A549 (cell line): ENCODE results near the gene ASTL. TPM values are rescaled to one million over a fixed set of nuclear protein-coding genes. Genes with fewer than 3 reads are reported as not detected.

Experiments used
- ATAC-seq, 2 experiments: fragments of 200-7000 bp in 1 of 2; fragments of >200 bp in 1 of 2; cut with Nextera tagmentation in 1 of 2; cut with Tn5 transposase in 1 of 2; 3 replicates each; pipeline versions ENCODE4 v1.8.0 to v1.9.1; 2018 to 2020; ENCODE audit warnings: mild to moderate bottlenecking in 1 of 2, moderate library complexity in 1 of 2
- CTCF ChIA-PET: fragments of 300-600 bp; sonication (Branson Sonifier 250); formaldehyde crosslinking; extraction: SDS; loops from one replicate; lab custom pipeline; 2021; ENCODE audit warnings: antibody characterized with exemption, inconsistent platforms; lab: Yijun Ruan, JAX
- POLR2A ChIA-PET: fragments of 350-600 bp; formaldehyde crosslinking; extraction: SDS; loops from one replicate; lab custom pipeline; 2021; ENCODE audit warnings: antibody characterized with exemption, inconsistent platforms; lab: Yijun Ruan, JAX
- DNase-seq, 2 experiments: peaks; one replicate each; pipeline versions ENCODE4 v3.0.0 to v3.0.0-alpha.2; 2011 to 2016; ENCODE audit warnings: low read depth in 1 of 2, low spot score in 1 of 2
- FAIRE-seq: peaks from 2 replicates; lab custom pipeline; 2011; peaks lifted over from hg19 to GRCh38; lab: Jason Lieb, UNC
- H3K27ac ChIP-seq, 2 experiments: fragments of >200 bp; sonication (Bioruptor Twin); formaldehyde crosslinking; 3 replicates each; pipeline ENCODE4 v1.5.1; 2016 to 2017
- H3K4me1 ChIP-seq: fragments of >200 bp; sonication (Bioruptor Twin); formaldehyde crosslinking; 3 replicates; pipeline ENCODE4 v1.6.1; 2016
- H3K4me2 ChIP-seq: fragments of >200 bp; sonication (Bioruptor Twin); formaldehyde crosslinking; 3 replicates; pipeline ENCODE4 v1.6.1; 2016
- H3K4me3 ChIP-seq: fragments of >200 bp; sonication (Bioruptor Twin); formaldehyde crosslinking; 3 replicates; pipeline ENCODE4 v1.5.1; 2016
- H3K9me3 ChIP-seq: fragments of >200 bp; sonication (Bioruptor Twin); formaldehyde crosslinking; 3 replicates; pipeline ENCODE4 v1.6.1; 2016
- CBX2 ChIP-seq: fragments of 200-600 bp; sonication (generic); IDR thresholded peaks from 2 replicates; pipeline ENCODE4 v1.6.1; 2016; ENCODE audit warnings: low read depth, mild to moderate bottlenecking, borderline replicate concordance
- CBX8 ChIP-seq: fragments of 200-600 bp; sonication (generic); IDR thresholded peaks from 2 replicates; pipeline ENCODE4 v1.6.1; 2016
- CEBPB ChIP-seq, 2 experiments: fragments of >200 bp in 1 of 2; sonication (Bioruptor Twin) in 1 of 2; formaldehyde crosslinking in 1 of 2; IDR thresholded peaks; 2 replicates each; pipeline ENCODE4 v1.6.1; 2012 to 2016
- EP300 ChIP-seq, 2 experiments: fragments of >200 bp; sonication (Bioruptor Twin); formaldehyde crosslinking; IDR thresholded peaks; 2 replicates in 1 of 2; 3 replicates in 1 of 2; pipeline ENCODE4 v1.6.1; 2016 to 2017
- FOSB ChIP-seq: fragments of 250-450 bp; sonication (Bioruptor Pico); IDR thresholded peaks from 2 replicates; pipeline ENCODE4 v1.5.0; 2020; ENCODE audit warnings: mild to moderate bottlenecking, moderate library complexity
- GATA3 ChIP-seq: IDR thresholded peaks from 2 replicates; pipeline ENCODE4 v1.6.1; 2012; ENCODE audit warnings: borderline replicate concordance
- HES2 ChIP-seq: fragments of >200 bp; sonication (Bioruptor Twin); formaldehyde crosslinking; IDR thresholded peaks from 2 replicates; pipeline ENCODE4 v1.6.1; 2016
- HOXB13 ChIP-seq: fragments of 250-450 bp; sonication (Bioruptor Pico); IDR thresholded peaks from 2 replicates; pipeline ENCODE4 v1.5.0; 2020; ENCODE audit warnings: low read depth, mild to moderate bottlenecking, moderate library complexity
- HOXB5 ChIP-seq: fragments of 250-450 bp; sonication (Bioruptor Pico); IDR thresholded peaks from 2 replicates; pipeline ENCODE4 v1.5.0; 2020; ENCODE audit warnings: mild to moderate bottlenecking, moderate library complexity
- JUNB ChIP-seq: fragments of >200 bp; sonication (Bioruptor Twin); formaldehyde crosslinking; IDR thresholded peaks from 2 replicates; pipeline ENCODE4 v1.6.1; 2016
- KDM5A ChIP-seq: fragments of 200-600 bp; sonication (generic); IDR thresholded peaks from 2 replicates; pipeline ENCODE4 v1.6.1; 2016; ENCODE audit warnings: antibody characterized with exemption, mild to moderate bottlenecking
- MAFK ChIP-seq: fragments of 450-650 bp; IDR thresholded peaks from 2 replicates; pipeline ENCODE4 v1.6.1; 2014; ENCODE audit not compliant: partially characterized antibody
- MYC ChIP-seq: IDR thresholded peaks from 2 replicates; pipeline ENCODE4 v1.6.1; 2012; ENCODE audit warnings: mild to moderate bottlenecking, inconsistent platforms, low read length, improper control_type of control experiment, borderline replicate concordance
- NFE2L2 ChIP-seq: fragments of 150-350 bp; conservative IDR thresholded peaks from 2 replicates; pipeline ENCODE4 v1.6.1; 2014; ENCODE audit warnings: low read length
- PBX3 ChIP-seq: IDR thresholded peaks from 2 replicates; pipeline ENCODE4 v1.6.1; 2012
- POLR2AphosphoS2 ChIP-seq: conservative IDR thresholded peaks from 2 replicates; pipeline ENCODE4 v1.6.1; 2012; ENCODE audit warnings: low read length, improper control_type of control experiment, inconsistent platforms
- RAD21 ChIP-seq, 2 experiments: fragments of >200 bp in 1 of 2; sonication (Bioruptor Twin) in 1 of 2; formaldehyde crosslinking in 1 of 2; IDR thresholded peaks in 1 of 2; conservative IDR thresholded peaks in 1 of 2; 2 replicates in 1 of 2; 3 replicates in 1 of 2; pipeline ENCODE4 v1.6.1; 2012 to 2018; ENCODE audit warnings: inconsistent platforms in 1 of 2
- RARB ChIP-seq: fragments of 250-450 bp; sonication (Bioruptor Pico); IDR thresholded peaks from 2 replicates; pipeline ENCODE4 v1.8.0; 2021; ENCODE audit warnings: mild to moderate bottlenecking, moderate library complexity
- RFX5 ChIP-seq: fragments of 450-650 bp; IDR thresholded peaks from 2 replicates; pipeline ENCODE4 v1.7.1; 2014; ENCODE audit warnings: antibody characterized with exemption, mild to moderate bottlenecking, moderate library complexity
- ZC3H11A ChIP-seq: fragments of 450-650 bp; IDR thresholded peaks from 2 replicates; pipeline ENCODE4 v1.6.1; 2014; ENCODE audit warnings: antibody characterized with exemption, mild to moderate bottlenecking
- ZFP36 ChIP-seq: fragments of 450-650 bp; IDR thresholded peaks from 2 replicates; pipeline ENCODE4 v1.6.1; 2014; ENCODE audit warnings: borderline replicate concordance; ENCODE audit not compliant: partially characterized antibody
- ZNF302 ChIP-seq: fragments of 250-450 bp; sonication (Bioruptor Pico); IDR thresholded peaks from 2 replicates; pipeline ENCODE4 v1.9.0; 2021; ENCODE audit warnings: inconsistent platforms, mild to moderate bottlenecking, moderate library complexity
- ZSCAN20 ChIP-seq: fragments of 250-450 bp; sonication (Bioruptor Pico); IDR thresholded peaks from 2 replicates; pipeline ENCODE4 v1.8.0; 2022; ENCODE audit warnings: mild to moderate bottlenecking, moderate library complexity
- WGBS: methylation state at CpG from one replicate; pipeline ENCODE4 v1.1.6; 2017; ENCODE audit errors: missing lambda C conversion rate; 5-methylcytosine and 5-hydroxymethylcytosine counted together
- polyA plus RNA-seq, 4 experiments: library from polyadenylated mRNA; depleted of rRNA in 3 of 4; stranded (reverse); fragments of >200 nt; fragmentation: RNase III in 1 of 4; extraction: RNeasy Plus Mini Kit Qiagen cat#74134 plus additional on column Dnase treatment in 1 of 4; gene quantifications; 2 replicates in 3 of 4; 3 replicates in 1 of 4; pipeline ENCODE4 v1.2.3, GENCODE V29; 2011 to 2017
- TF ChIP-seq, protein P1 (sequence below): fragments of >200 bp; sonication (Bioruptor Twin); formaldehyde crosslinking; IDR thresholded peaks from 3 replicates; pipeline ENCODE4 v1.5.1; 2016
- TF ChIP-seq, protein P2 (sequence below): IDR thresholded peaks from 2 replicates; pipeline ENCODE4 v1.6.1; 2012; ENCODE audit warnings: low read depth, borderline replicate concordance
- TF ChIP-seq, protein P3 (sequence below): IDR thresholded peaks from 2 replicates; pipeline ENCODE4 v1.6.1; 2012
- TF ChIP-seq, protein P4 (sequence below): fragments of 200-600 bp; sonication (generic); IDR thresholded peaks from 2 replicates; pipeline ENCODE4 v1.6.1; 2016; ENCODE audit warnings: antibody characterized with exemption, mild to moderate bottlenecking, moderate library complexity
- TF ChIP-seq, protein P5 (sequence below): fragments of 250-450 bp; sonication (Bioruptor Pico); IDR thresholded peaks from 2 replicates; pipeline ENCODE4 v1.5.0; 2021; ENCODE audit warnings: mild to moderate bottlenecking, moderate library complexity, borderline replicate concordance

Gene ASTL
- polyA plus RNA-seq, 2 of the 4 experiments (the other 2 are of a cell fraction): not detected

DNA sequence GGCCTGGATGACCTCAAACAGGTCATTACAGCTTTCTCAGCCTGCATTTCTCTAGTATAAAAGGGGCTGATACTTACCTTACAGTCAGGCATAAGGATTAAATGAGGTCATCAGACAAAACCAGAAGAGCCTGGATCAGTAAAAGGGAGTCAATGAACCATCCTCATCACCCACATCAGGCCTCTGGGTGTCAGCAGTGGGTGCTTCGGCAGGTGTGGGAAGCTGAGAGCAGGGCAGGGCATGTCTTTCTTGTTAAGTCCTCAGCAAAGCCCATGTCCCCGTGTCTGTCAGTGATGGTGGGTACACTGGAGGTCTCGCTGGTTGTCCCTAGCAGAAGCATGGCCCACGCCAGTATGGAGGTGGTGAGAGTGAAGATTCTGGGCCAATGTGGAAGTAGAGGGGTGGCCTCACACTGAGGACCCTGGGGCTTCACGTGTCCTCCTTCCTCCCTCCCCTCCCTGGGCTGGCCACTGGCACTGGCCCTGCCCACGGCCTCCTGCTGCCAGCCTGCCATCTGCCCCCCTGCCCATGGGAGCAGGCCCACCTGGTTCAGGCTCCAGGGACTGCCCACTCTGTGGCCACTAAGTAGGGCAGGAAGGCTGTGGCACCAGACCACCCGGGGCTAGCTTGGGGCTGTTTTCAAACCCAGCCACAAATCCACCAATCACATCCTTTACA, 26.3 kb downstream of the ASTL start:
- Histone ChIP-seq H3K4me1 (no peaks in the 10 kb centered on the region), H3K4me2 (no peak overlapping the region), H3K4me3 (no peak overlapping the region), H3K9me3 (no peaks in the 10 kb centered on the region), H3K27ac (no peak overlapping the region)
- ChIA-PET CTCF (interaction anchor here (2.5 to 9.6 kb wide), 2 partner anchors 10 to 89 kb away, joined by 12 to 126 read pairs; no protein-coding TSS in a partner anchor), POLR2A (no interaction called here)
- 39% methylated on average over 4 of the region's 7 CpGs for WGBS
- DNase-seq (no peak), ATAC-seq (no peak), FAIRE-seq (no peak)
- no peak for TF ChIP-seq RARB (CRISPR knock-in tag)
- no peak for TF ChIP-seq GATA3
- TF ChIP-seq, protein P1, sequence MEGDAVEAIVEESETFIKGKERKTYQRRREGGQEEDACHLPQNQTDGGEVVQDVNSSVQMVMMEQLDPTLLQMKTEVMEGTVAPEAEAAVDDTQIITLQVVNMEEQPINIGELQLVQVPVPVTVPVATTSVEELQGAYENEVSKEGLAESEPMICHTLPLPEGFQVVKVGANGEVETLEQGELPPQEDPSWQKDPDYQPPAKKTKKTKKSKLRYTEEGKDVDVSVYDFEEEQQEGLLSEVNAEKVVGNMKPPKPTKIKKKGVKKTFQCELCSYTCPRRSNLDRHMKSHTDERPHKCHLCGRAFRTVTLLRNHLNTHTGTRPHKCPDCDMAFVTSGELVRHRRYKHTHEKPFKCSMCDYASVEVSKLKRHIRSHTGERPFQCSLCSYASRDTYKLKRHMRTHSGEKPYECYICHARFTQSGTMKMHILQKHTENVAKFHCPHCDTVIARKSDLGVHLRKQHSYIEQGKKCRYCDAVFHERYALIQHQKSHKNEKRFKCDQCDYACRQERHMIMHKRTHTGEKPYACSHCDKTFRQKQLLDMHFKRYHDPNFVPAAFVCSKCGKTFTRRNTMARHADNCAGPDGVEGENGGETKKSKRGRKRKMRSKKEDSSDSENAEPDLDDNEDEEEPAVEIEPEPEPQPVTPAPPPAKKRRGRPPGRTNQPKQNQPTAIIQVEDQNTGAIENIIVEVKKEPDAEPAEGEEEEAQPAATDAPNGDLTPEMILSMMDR: no peak
- TF ChIP-seq POLR2AphosphoS2: no peak
- TF ChIP-seq KDM5A: no peak
- TF ChIP-seq MAFK: no peak
- TF ChIP-seq CBX8: no peak
- no peak for TF ChIP-seq MYC
- no peak for TF ChIP-seq HOXB13
- TF ChIP-seq, protein P2, sequence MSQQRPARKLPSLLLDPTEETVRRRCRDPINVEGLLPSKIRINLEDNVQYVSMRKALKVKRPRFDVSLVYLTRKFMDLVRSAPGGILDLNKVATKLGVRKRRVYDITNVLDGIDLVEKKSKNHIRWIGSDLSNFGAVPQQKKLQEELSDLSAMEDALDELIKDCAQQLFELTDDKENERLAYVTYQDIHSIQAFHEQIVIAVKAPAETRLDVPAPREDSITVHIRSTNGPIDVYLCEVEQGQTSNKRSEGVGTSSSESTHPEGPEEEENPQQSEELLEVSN: no peak
- no peak for TF ChIP-seq PBX3
- TF ChIP-seq HES2: no peak
- TF ChIP-seq CBX2: no peak
- TF ChIP-seq RAD21 (conservative IDR thresholded peaks at IDR 0.05 in 1 of 2, IDR thresholded peaks at IDR 0.05 in 1 of 2): no peak
- TF ChIP-seq FOSB: no peak
- TF ChIP-seq, protein P3, sequence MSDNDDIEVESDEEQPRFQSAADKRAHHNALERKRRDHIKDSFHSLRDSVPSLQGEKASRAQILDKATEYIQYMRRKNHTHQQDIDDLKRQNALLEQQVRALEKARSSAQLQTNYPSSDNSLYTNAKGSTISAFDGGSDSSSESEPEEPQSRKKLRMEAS: no peak

DNA sequence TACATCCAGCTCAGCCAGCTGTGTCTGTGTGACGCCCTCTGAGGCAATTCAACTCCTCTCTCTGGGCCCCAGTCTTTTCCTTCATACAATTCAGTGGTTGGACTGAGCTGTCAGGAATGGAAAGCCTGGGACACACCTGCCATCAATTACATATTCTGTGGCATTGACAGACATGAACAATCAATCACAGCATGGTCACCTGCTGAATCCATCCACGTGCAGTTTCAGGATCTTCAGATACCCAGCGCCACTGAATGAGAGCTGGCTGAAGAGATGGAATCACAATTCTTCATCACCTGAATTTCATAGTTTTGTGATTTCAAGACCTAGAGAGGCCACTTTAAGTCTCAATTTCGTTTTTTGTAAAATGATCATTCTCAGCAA, 27.1 kb downstream of the ASTL start:
- DNase-seq: no peak
- WGBS: 58% methylated on average over 4 of the region's 4 CpGs
- ChIA-PET POLR2A (no interaction called here), CTCF (interaction anchor here (1.5 to 9.6 kb wide), 3 partner anchors 9 to 88 kb away, joined by 4 to 126 read pairs (median 12); no protein-coding TSS in a partner anchor)
- no peak overlapping the region for H3K4me2 ChIP-seq
- FAIRE-seq: no peak
- no peak overlapping the region for H3K4me3 ChIP-seq
- no peak for ATAC-seq
- H3K27ac ChIP-seq: no peak overlapping the region
- H3K4me1 ChIP-seq: no peaks in the 10 kb centered on the region
- TF ChIP-seq CEBPB (IDR thresholded peaks at IDR 0.05) (no peak), NFE2L2 (no peak), HOXB5 (CRISPR knock-in tag) (no peak), GATA3 (no peak), FOSB (no peak), EP300 (IDR thresholded peaks at IDR 0.05) (no peak), CBX2 (no peak), ZSCAN20 (no peak), ZNF302 (no peak), ZFP36 (no peak), RAD21 (conservative IDR thresholded peaks at IDR 0.05 in 1 of 2, IDR thresholded peaks at IDR 0.05 in 1 of 2) (no peak), JUNB (no peak), ZC3H11A (no peak), RFX5 (no peak), MYC (no peak)
- TF ChIP-seq, protein P4, sequence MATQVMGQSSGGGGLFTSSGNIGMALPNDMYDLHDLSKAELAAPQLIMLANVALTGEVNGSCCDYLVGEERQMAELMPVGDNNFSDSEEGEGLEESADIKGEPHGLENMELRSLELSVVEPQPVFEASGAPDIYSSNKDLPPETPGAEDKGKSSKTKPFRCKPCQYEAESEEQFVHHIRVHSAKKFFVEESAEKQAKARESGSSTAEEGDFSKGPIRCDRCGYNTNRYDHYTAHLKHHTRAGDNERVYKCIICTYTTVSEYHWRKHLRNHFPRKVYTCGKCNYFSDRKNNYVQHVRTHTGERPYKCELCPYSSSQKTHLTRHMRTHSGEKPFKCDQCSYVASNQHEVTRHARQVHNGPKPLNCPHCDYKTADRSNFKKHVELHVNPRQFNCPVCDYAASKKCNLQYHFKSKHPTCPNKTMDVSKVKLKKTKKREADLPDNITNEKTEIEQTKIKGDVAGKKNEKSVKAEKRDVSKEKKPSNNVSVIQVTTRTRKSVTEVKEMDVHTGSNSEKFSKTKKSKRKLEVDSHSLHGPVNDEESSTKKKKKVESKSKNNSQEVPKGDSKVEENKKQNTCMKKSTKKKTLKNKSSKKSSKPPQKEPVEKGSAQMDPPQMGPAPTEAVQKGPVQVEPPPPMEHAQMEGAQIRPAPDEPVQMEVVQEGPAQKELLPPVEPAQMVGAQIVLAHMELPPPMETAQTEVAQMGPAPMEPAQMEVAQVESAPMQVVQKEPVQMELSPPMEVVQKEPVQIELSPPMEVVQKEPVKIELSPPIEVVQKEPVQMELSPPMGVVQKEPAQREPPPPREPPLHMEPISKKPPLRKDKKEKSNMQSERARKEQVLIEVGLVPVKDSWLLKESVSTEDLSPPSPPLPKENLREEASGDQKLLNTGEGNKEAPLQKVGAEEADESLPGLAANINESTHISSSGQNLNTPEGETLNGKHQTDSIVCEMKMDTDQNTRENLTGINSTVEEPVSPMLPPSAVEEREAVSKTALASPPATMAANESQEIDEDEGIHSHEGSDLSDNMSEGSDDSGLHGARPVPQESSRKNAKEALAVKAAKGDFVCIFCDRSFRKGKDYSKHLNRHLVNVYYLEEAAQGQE: no peak
- TF ChIP-seq, protein P5, sequence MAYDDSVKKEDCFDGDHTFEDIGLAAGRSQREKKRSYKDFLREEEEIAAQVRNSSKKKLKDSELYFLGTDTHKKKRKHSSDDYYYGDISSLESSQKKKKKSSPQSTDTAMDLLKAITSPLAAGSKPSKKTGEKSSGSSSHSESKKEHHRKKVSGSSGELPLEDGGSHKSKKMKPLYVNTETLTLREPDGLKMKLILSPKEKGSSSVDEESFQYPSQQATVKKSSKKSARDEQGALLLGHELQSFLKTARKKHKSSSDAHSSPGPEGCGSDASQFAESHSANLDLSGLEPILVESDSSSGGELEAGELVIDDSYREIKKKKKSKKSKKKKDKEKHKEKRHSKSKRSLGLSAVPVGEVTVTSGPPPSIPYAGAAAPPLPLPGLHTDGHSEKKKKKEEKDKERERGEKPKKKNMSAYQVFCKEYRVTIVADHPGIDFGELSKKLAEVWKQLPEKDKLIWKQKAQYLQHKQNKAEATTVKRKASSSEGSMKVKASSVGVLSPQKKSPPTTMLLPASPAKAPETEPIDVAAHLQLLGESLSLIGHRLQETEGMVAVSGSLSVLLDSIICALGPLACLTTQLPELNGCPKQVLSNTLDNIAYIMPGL (CRISPR knock-in tag): no peak
- H3K9me3 ChIP-seq: no peaks in the 10 kb centered on the region
